Colonic mucosa (tissue), 4 donors: ENCODE results near the gene CTSS. TPM values are rescaled to one million over a fixed set of nuclear protein-coding genes. Genes with fewer than 3 reads are reported as not detected.

Source experiments
- DNase-seq: peaks from one replicate; pipeline ENCODE4 v3.0.0-alpha.2; 2020
- H3K27ac ChIP-seq: fragments of 200-600 bp; one replicate; pipeline ENCODE4 v1.8.0; 2021
- H3K27me3 ChIP-seq: fragments of 200-600 bp; one replicate; pipeline ENCODE4 v1.8.0; 2021
- H3K36me3 ChIP-seq: fragments of 200-600 bp; one replicate; pipeline ENCODE4 v1.8.0; 2021
- H3K4me1 ChIP-seq: fragments of 200-600 bp; one replicate; pipeline ENCODE4 v1.8.0; 2021; ENCODE audit warnings: mild to moderate bottlenecking
- H3K4me3 ChIP-seq: fragments of 200-600 bp; one replicate; pipeline ENCODE4 v1.8.0; 2021
- H3K9ac ChIP-seq, 2 donors: one replicate each; pipeline ENCODE4 v1.7.0; 2013; ENCODE audit warnings: control low read depth in 2 of 2, low read depth in 2 of 2, low read length in 2 of 2
- H3K9me3 ChIP-seq: fragments of 200-600 bp; one replicate; pipeline ENCODE4 v1.8.0; 2021
- CTCF ChIP-seq: fragments of 200-600 bp; IDR thresholded peaks from one replicate; pipeline ENCODE4 v1.8.0; 2022; ENCODE audit warnings: antibody characterized with exemption, mild to moderate bottlenecking
- intact Hi-C: fragments of 100-400 bp; cut with DNase I; formaldehyde crosslinking; loops from one replicate; pipeline ENCODE4 v1.14.1; 2022
- total RNA-seq, 2 donors: library from RNA; stranded (reverse); fragmentation: NEBNext Ultra II Directional in 1 of 2; extraction: Animal tissue kit (Norgen Biotek cat#: 25700) in 1 of 2; gene quantifications; one replicate each; pipeline ENCODE4 v1.2.1, GENCODE V29; 2021
- donor health status: healthy.
- donor health status: DM: no; HTN: no; CAD: no.
- donor health status: DM: no; HTN: no; CAD: no.

Gene CTSS
- total RNA-seq, 2 donors from 2014 or later: 210 to 554 TPM

GRCh38 chr1:150696590-150696989 is 69.0 kb downstream of the CTSS start:
- no peaks in the 10 kb centered on the region for H3K27me3 ChIP-seq
- peak overlapping the region; percentile 78 for H3K27ac ChIP-seq
- no peaks in the 10 kb centered on the region for H3K36me3 ChIP-seq
- no peak for DNase-seq
- no peaks in the 10 kb centered on the region for H3K4me1 ChIP-seq
- H3K9me3 ChIP-seq: no peaks in the 10 kb centered on the region
- intact Hi-C loops: no loop called here
- TF ChIP-seq CTCF: no peak
- H3K9ac ChIP-seq: peak overlapping the region in 1 of 2 donors; percentile 68
- H3K4me3 ChIP-seq: peak overlapping the region; percentile 48

GRCh38 chr1:150696162-150696561 is 69.4 kb downstream of the CTSS start:
- intact Hi-C loops: no loop called here
- no peaks in the 10 kb centered on the region for H3K9me3 ChIP-seq
- no peak for DNase-seq
- peak overlapping the region; percentile 48 for H3K4me3 ChIP-seq
- no peaks in the 10 kb centered on the region for H3K27me3 ChIP-seq
- no peaks in the 10 kb centered on the region for H3K4me1 ChIP-seq
- no peak for TF ChIP-seq CTCF
- no peaks in the 10 kb centered on the region for H3K36me3 ChIP-seq
- peak overlapping the region in 1 of 2 donors; percentile 68 for H3K9ac ChIP-seq
- peak overlapping the region; percentile 78 for H3K27ac ChIP-seq

GRCh38 chr1:150695561-150695960 is 70.0 kb downstream of the CTSS start:
- Histone ChIP-seq H3K9ac (peak overlapping the region in 1 of 2 donors; percentile 61), H3K36me3 (no peaks in the 10 kb centered on the region), H3K4me3 (peak overlapping the region; percentile 48), H3K27me3 (no peaks in the 10 kb centered on the region), H3K4me1 (no peaks in the 10 kb centered on the region), H3K9me3 (no peaks in the 10 kb centered on the region), H3K27ac (peak overlapping the region; percentile 78)
- no peak for DNase-seq
- intact Hi-C loops: no loop called here
- TF ChIP-seq CTCF: no peak

GRCh38 chr1:150692720-150693119 is 72.9 kb downstream of the CTSS start:
- H3K27me3 ChIP-seq: no peaks in the 10 kb centered on the region
- no peaks in the 10 kb centered on the region for H3K4me1 ChIP-seq
- H3K27ac ChIP-seq: no peak overlapping the region
- no peaks in the 10 kb centered on the region for H3K36me3 ChIP-seq
- no peak overlapping the region for H3K4me3 ChIP-seq
- H3K9ac ChIP-seq: peak overlapping the region in 1 of 2 donors; percentile 19
- DNase-seq: no peak
- H3K9me3 ChIP-seq: no peaks in the 10 kb centered on the region
- intact Hi-C loops: no loop called here
- no peak for TF ChIP-seq CTCF

GRCh38 chr1:150688763-150689162 is 76.8 kb downstream of the CTSS start:
- H3K27ac ChIP-seq: no peak overlapping the region
- H3K9me3 ChIP-seq: no peaks in the 10 kb centered on the region
- TF ChIP-seq CTCF: no peak
- intact Hi-C loops: no loop called here
- H3K4me3 ChIP-seq: no peak overlapping the region
- no peak overlapping the region for H3K9ac ChIP-seq
- peaks cover 6% of the 10 kb centered on the region for H3K4me1 ChIP-seq
- no peak for DNase-seq
- no peaks in the 10 kb centered on the region for H3K36me3 ChIP-seq
- H3K27me3 ChIP-seq: no peaks in the 10 kb centered on the region
